Fibroblast of lung (primary cell): ENCODE data around the gene RPS25. TPM values are rescaled to one million over a fixed set of nuclear protein-coding genes. Genes with fewer than 3 reads are reported as not detected.
"Not testable (repeated sequence)": the region's sequence is repeated elsewhere in the genome, so short reads cannot be mapped to it uniquely, and the experiment has no call there.

Experiments
- DNase-seq, 2 donors: peaks; one replicate each; pipeline versions ENCODE4 v3.0.0 to v3.0.0-alpha.2; 2010; ENCODE audit warnings: low read depth in 2 of 2
- H2AFZ ChIP-seq: 2 replicates; pipeline ENCODE4 v1.5.1; 2012; ENCODE audit warnings: low read length, control low read depth, inconsistent platforms
- H3K27ac ChIP-seq: 2 replicates; pipeline ENCODE4 v1.5.1; 2011; ENCODE audit warnings: low read length, control low read depth; ENCODE audit not compliant: insufficient read depth
- H3K27me3 ChIP-seq: 2 replicates; pipeline ENCODE4 v1.5.1; 2011; ENCODE audit warnings: mild to moderate bottlenecking, low read length; ENCODE audit not compliant: control insufficient read depth, insufficient read depth
- H3K36me3 ChIP-seq: 2 replicates; pipeline ENCODE4 v1.5.1; 2011; ENCODE audit warnings: low read length; ENCODE audit not compliant: control insufficient read depth, insufficient read depth
- H3K4me1 ChIP-seq: 2 replicates; pipeline ENCODE4 v1.5.1; 2011; ENCODE audit warnings: low read length; ENCODE audit not compliant: control insufficient read depth, insufficient read depth; ENCODE audit errors: extremely low read depth
- H3K4me2 ChIP-seq: 2 replicates; pipeline ENCODE4 v1.5.1; 2011; ENCODE audit warnings: low read length, control low read depth; ENCODE audit not compliant: insufficient read depth; ENCODE audit errors: extremely low read depth
- H3K4me3 ChIP-seq, 4 experiments: fragments of 200-600 bp in 1 of 4; sonication (generic) in 1 of 4; replicated peaks in 1 of 4; 2 replicates each; pipeline ENCODE4 v1.5.1; 2011 to 2016; ENCODE audit warnings: low read length in 4 of 4, low read depth in 3 of 4, mild to moderate bottlenecking in 3 of 4, control low read depth in 2 of 4, inconsistent platforms in 1 of 4, mixed read lengths in 1 of 4; ENCODE audit not compliant: insufficient read depth in 1 of 4; ENCODE audit errors: control extremely low read depth in 1 of 4
- H3K79me2 ChIP-seq: 2 replicates; pipeline ENCODE4 v1.5.1; 2012; ENCODE audit warnings: mild to moderate bottlenecking, low read length, inconsistent platforms; ENCODE audit not compliant: control insufficient read depth, insufficient read depth
- H3K9ac ChIP-seq: 2 replicates; pipeline ENCODE4 v1.5.1; 2011; ENCODE audit warnings: mild to moderate bottlenecking, low read length, control low read depth; ENCODE audit not compliant: insufficient read depth
- H3K9me3 ChIP-seq: 2 replicates; pipeline ENCODE4 v1.5.1; 2012; ENCODE audit warnings: low read depth, low read length; ENCODE audit not compliant: control insufficient read depth, insufficient read depth
- H4K20me1 ChIP-seq: 2 replicates; pipeline ENCODE4 v1.5.1; 2011; ENCODE audit warnings: low read length; ENCODE audit not compliant: control insufficient read depth, insufficient read depth; ENCODE audit errors: extremely low read depth
- EZH2 ChIP-seq: IDR thresholded peaks from 2 replicates; pipeline ENCODE4 v1.5.1; 2012; ENCODE audit warnings: low read length, control low read depth, mild to moderate bottlenecking; ENCODE audit errors: missing control alignments
- polyA plus RNA-seq, 2 donors: library from polyadenylated mRNA; depleted of rRNA in 1 of 2; stranded (reverse) in 1 of 2; unstranded in 1 of 2; fragments of >200 nt; gene quantifications; 2 replicates each; pipeline ENCODE4 v1.2.1, GENCODE V29; 2011 to 2012; ENCODE audit warnings: missing spikeins in 1 of 2
- total RNA-seq: library from RNA; depleted of rRNA; stranded (reverse); fragments of >200 nt; gene quantifications from 2 replicates; pipeline ENCODE4 v1.2.1, GENCODE V29; 2014
- TF ChIP-seq, protein P1 (sequence below), 2 donors: IDR thresholded peaks in 1 of 2; conservative IDR thresholded peaks in 1 of 2; 1 replicate in 1 of 2; 2 replicates in 1 of 2; pipeline ENCODE4 v1.5.1; 2011 to 2012; ENCODE audit warnings: low read length in 2 of 2, control low read depth in 1 of 2, inconsistent platforms in 1 of 2, low read depth in 1 of 2, mild to moderate bottlenecking in 1 of 2

The RPS25 gene
- total and polyA plus RNA-seq, 2 donors (not counting 1 experiment from before 2014, with no cell fraction given) = 525 to 2,775 TPM

GRCh38 chr11:119021631-119022030, 3.5 kb upstream of the RPS25 start:
- peaks cover 4% of the 10 kb centered on the region for H3K4me1 ChIP-seq
- no peaks in the 10 kb centered on the region for H3K27me3 ChIP-seq
- H3K9ac ChIP-seq = no peak overlapping the region
- no peaks in the 10 kb centered on the region for H3K9me3 ChIP-seq
- H4K20me1 ChIP-seq = no peaks in the 10 kb centered on the region
- no peak for DNase-seq
- H3K4me2 ChIP-seq = no peak overlapping the region
- H2AFZ ChIP-seq = no peak overlapping the region
- no peak overlapping the region for H3K4me3 ChIP-seq
- no peak for TF ChIP-seq EZH2
- TF ChIP-seq, protein P1, sequence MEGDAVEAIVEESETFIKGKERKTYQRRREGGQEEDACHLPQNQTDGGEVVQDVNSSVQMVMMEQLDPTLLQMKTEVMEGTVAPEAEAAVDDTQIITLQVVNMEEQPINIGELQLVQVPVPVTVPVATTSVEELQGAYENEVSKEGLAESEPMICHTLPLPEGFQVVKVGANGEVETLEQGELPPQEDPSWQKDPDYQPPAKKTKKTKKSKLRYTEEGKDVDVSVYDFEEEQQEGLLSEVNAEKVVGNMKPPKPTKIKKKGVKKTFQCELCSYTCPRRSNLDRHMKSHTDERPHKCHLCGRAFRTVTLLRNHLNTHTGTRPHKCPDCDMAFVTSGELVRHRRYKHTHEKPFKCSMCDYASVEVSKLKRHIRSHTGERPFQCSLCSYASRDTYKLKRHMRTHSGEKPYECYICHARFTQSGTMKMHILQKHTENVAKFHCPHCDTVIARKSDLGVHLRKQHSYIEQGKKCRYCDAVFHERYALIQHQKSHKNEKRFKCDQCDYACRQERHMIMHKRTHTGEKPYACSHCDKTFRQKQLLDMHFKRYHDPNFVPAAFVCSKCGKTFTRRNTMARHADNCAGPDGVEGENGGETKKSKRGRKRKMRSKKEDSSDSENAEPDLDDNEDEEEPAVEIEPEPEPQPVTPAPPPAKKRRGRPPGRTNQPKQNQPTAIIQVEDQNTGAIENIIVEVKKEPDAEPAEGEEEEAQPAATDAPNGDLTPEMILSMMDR (conservative IDR thresholded peaks at IDR 0.05 in 1 of 2, IDR thresholded peaks at IDR 0.05 in 1 of 2; ENCODE audit: low read depth in 1 of 2, low read length in 2 of 2) = no peak
- peaks cover 46% of the 10 kb centered on the region for H3K79me2 ChIP-seq
- peaks cover 16% of the 10 kb centered on the region for H3K36me3 ChIP-seq
- no peak overlapping the region for H3K27ac ChIP-seq

GRCh38 chr11:119019996-119020395, 1.9 kb upstream of the RPS25 start:
- no peaks in the 10 kb centered on the region for H4K20me1 ChIP-seq
- TF ChIP-seq, protein P1 (conservative IDR thresholded peaks at IDR 0.05 in 1 of 2, IDR thresholded peaks at IDR 0.05 in 1 of 2; ENCODE audit: low read depth in 1 of 2, low read length in 2 of 2) = no peak
- TF ChIP-seq EZH2 = no peak

GRCh38 chr11:119017377-119017776, 766 bp downstream of the RPS25 start:
- H3K9me3 ChIP-seq, DNase-seq, H3K27me3 ChIP-seq, H2AFZ ChIP-seq, H3K4me1 ChIP-seq, H4K20me1 ChIP-seq: not testable (repeated sequence)
- Histone ChIP-seq H3K4me3 (peak overlapping the region; percentile 51 to 98 (median 94)), H3K9ac (peak overlapping the region; percentile 70), H3K79me2 (peaks cover 63% of the 10 kb centered on the region), H3K27ac (peak overlapping the region; percentile 84), H3K4me2 (peak overlapping the region; percentile 74), H3K36me3 (peaks cover 11% of the 10 kb centered on the region)

More at GRCh38 chr11:119019996-119020395, 1.9 kb upstream of the RPS25 start:
- peaks cover 62% of the 10 kb centered on the region for H3K79me2 ChIP-seq
- peak overlapping the region; percentile 94 for H3K4me2 ChIP-seq
- peak overlapping the region; percentile 51 to 98 (median 94) for H3K4me3 ChIP-seq
- no peaks in the 10 kb centered on the region for H3K27me3 ChIP-seq
- H2AFZ ChIP-seq = no peak overlapping the region
- peaks cover 4% of the 10 kb centered on the region for H3K4me1 ChIP-seq
- H3K36me3 ChIP-seq = peaks cover 12% of the 10 kb centered on the region
- DNase-seq = no peak
- H3K9me3 ChIP-seq = no peaks in the 10 kb centered on the region
- H3K27ac ChIP-seq = no peak overlapping the region
- peak overlapping the region; percentile 26 for H3K9ac ChIP-seq
